A549 treated with Mapracorat at 1 μM for 4 hours (cell line): Measurements from ENCODE around the gene CGGBP1. TPM values are rescaled to one million over a fixed set of nuclear protein-coding genes. Genes with fewer than 3 reads are reported as not detected.

Experiments used
- total RNA-seq: library from RNA; stranded (reverse); fragments of 200-300 nt; extraction: Qiagen RNA extraction; gene quantifications from 5 replicates; pipeline ENCODE4 v1.2.3, GENCODE V29; 2022

Gene CGGBP1, protein sequence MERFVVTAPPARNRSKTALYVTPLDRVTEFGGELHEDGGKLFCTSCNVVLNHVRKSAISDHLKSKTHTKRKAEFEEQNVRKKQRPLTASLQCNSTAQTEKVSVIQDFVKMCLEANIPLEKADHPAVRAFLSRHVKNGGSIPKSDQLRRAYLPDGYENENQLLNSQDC
- total RNA-seq, result 29.6 to 40.5 TPM (median 38.3 TPM) in 5 replicates

DNA sequence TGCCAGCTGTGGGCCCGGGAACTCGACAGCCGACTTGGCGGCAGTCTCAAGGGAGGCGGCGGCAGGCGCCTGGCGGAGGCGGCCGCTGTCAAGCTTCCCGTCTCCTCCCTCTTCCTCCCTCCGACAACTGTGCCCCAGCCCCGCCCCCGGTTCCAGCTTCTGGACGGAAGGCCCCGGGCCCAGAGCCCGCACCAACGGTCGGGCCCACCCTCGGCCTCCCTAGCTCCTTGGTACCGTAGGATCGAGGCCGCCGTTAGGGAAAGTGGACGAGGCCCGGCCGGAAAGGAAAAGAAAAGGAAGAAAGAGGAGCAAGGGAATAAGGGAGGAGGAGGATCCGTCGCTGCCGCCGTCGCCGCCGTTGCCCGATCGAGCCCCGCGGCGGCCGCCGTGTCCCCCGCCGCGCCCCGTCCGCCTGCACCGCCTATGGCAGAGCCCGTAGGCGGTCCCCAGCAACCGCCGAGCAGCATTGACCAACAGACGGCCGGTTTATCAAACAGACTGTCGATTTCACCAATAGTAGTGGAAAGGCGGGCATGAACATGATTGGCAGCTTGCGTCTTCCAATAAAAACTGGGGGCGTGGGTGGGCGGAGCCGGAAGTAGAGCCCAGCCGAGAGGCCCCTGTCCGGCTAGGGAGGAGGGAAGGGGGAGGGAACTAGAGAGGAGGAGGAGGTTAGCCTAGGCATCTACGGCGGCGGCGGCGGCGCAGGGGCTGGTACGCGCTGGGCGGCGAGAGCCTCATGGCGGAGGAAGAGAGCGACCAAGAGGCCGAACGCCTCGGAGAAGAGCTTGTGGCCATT, at the start of gene CGGBP1, which contains the start of gene ZNF654:
Gene CGGBP1 (minus strand): TSS at position 425 of the 799 bp plus-strand sequence. CDS start 3,029 bp downstream, outside the sequence.
Gene ZNF654 (plus strand): TSS at position 675 of the 799 bp plus-strand sequence. CDS start 65 bp downstream, at position 740.

Other genes starting within 250 kb of the CGGBP1 start
- gene ZNF654, start 250 bp upstream of the CGGBP1 start, total RNA-seq, result 3.7 to 4.6 TPM (median 4.0 TPM) in 5 replicates
- 16.2 to 21.1 TPM (median 18.6 TPM) in 5 replicates for gene C3orf38, start 91.0 kb upstream of the CGGBP1 start, total RNA-seq